ENCODE data around the gene EXOSC10.

GRCh38 chr1:11059155-11059967 lies 40.3 kb downstream of the EXOSC10 start:
- no peak for TF ChIP-seq CTCF (IDR thresholded peaks at IDR 0.05)
- no peak for TF ChIP-seq POLR2A (IDR thresholded peaks at IDR 0.05)

Data from stomach (tissue), 4 donors.